Skeletal muscle cell (primary cell): ENCODE measurements around the gene C1orf35.

Experiments used
- DNase-seq: peaks from one replicate; pipeline ENCODE4 v3.0.0-alpha.2; 2010; ENCODE audit warnings: low read depth
- H3K4me3 ChIP-seq: 2 replicates; pipeline ENCODE4 v1.5.1; 2011; ENCODE audit warnings: low read depth, mild to moderate bottlenecking, control low read depth, low read length, moderate library complexity

C1orf35 gene

DNA sequence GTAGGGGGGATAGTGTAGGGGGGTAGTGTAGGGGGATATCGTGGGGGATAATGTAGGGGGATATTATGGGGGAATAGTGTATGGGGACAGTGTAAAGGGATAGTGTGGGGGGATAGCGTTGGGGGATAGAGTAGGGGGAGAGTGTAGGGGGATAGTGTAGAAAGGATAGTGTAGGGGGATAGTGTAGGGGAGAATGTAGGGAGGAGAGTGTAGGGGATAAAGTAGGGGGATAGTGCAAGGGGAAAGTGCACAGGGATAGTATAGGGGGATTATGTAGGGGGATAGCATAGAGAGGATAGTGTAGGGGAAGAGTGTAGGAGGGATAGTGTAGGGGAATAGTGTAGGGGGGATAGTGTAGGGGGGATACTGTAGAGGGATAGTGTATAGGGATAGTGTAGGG is 33.0 kb downstream of the C1orf35 start:
- DNase-seq = no peak
- H3K4me3 ChIP-seq = no peak overlapping the region

GRCh38 chr1:228068359-228068758 is 34.8 kb downstream of the C1orf35 start:
- H3K4me3 ChIP-seq = no peak overlapping the region
- DNase-seq = no peak

- H3K4me3 ChIP-seq = no peak overlapping the region
- DNase-seq = no peak
Observed at GRCh38 chr1:228066891-228067654, 36.1 kb downstream of the C1orf35 start.

GRCh38 chr1:228066416-228066815 is 36.7 kb downstream of the C1orf35 start:
- no peak for DNase-seq
- no peak overlapping the region for H3K4me3 ChIP-seq

DNA sequence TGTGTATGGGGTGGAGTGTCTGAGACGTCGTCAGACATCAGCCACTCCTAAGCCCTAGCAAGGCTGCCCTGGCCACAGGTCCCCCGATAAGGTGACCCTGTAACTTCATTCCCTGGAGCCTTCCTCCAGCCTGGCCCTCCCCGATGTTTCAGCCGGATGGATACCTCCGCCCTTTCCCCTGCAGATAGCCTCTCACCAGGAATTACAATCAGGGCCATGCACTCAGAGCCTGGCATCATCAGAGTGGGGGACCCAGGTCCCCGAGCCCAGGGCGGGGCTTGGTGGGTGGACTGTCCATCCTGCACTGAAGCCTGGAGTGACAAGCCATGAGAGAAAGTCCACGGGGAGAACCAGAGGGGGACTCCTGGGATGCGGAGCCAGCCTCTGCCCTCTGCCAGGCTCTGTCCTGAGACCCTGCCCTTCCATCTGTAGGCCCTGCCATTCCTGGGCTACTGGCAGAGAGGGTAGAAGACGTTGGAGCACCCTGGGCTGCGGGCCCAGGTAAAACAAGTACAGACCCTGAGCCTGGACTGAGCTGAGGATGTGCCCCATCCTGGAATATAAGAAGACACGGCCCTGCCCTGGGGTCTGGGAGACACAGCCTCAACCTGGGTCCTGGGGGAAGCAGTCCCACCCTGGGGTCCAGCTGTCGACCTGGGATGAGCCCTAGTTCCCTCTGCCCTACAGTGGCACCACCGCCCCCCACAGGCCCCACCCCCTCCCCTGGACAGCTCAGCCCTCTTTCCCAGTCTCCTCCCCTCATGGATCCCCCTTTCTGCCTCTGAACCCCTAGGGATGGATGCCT is 37.4 kb downstream of the C1orf35 start:
- no peak for DNase-seq

DNA sequence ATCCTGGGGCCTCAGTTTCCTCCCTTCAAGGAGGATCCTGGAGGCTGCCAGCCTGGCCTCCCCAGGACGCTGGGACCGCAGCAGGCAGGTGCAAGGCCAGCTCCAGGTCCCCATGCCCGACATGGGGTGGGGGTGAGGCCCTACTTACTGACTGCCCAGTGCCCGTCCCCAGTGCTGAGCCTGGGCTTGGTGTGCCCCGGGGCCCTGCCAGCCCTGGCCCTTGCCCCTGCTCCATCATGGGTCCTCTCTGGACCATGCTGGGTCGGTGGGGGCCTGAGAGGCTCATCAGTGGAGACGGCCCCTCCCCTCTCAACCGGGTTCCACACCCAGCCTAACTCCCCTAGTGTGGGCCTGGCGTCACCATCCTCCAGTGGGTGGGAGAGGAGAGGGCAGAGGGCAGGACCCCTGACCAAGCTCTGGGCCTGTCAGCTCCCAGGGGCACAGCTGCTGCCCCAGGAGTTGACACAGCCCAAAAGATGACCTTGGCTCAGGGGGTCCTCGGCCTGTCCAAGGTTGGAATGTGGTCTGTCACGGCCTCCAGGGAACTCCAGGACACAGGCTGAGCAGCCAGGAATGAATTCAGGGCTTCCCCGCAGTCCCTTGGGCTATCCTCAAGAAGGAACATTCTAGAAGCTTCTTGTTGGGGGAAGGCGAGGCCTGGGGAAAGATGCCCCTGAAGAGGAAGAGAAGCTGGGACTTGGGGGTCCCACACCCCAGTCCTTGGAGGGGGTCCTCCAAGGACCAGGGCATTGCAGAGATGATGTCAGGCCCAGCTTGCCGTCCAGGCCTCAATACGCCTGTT is 38.2 kb downstream of the C1orf35 start:
- no peak for DNase-seq
- no peak overlapping the region for H3K4me3 ChIP-seq

More for the DNA sequence above, 37.4 kb downstream of the C1orf35 start:
- H3K4me3 ChIP-seq = no peak overlapping the region

DNA sequence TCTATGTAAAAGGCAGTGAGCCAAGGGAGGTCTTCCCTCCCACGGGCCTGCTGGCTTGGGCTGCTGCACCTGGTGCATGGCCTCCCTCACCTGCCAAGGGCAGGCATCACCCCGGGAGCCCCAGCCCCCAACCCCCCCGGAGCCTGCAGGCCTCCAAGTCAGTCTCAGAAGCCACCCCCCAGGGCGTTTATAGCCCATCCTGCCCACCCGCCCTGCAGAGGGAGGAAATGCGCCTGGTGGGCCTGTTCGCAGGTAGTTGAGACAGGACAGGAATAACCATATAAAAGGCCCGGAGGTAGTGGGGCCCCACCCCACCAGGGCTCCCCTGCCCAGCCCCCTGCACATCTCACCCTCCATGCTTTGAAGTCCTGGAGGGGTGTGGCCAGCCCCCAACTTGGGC is 38.8 kb downstream of the C1orf35 start:
- DNase-seq = no peak

GRCh38 chr1:228063251-228064191 is 39.6 kb downstream of the C1orf35 start:
- no peak overlapping the region for H3K4me3 ChIP-seq
- no peak for DNase-seq

More for the DNA sequence above, 38.8 kb downstream of the C1orf35 start:
- H3K4me3 ChIP-seq = no peak overlapping the region

GRCh38 chr1:228062812-228063211 is 40.3 kb downstream of the C1orf35 start:
- H3K4me3 ChIP-seq = no peak overlapping the region
- no peak for DNase-seq

DNA sequence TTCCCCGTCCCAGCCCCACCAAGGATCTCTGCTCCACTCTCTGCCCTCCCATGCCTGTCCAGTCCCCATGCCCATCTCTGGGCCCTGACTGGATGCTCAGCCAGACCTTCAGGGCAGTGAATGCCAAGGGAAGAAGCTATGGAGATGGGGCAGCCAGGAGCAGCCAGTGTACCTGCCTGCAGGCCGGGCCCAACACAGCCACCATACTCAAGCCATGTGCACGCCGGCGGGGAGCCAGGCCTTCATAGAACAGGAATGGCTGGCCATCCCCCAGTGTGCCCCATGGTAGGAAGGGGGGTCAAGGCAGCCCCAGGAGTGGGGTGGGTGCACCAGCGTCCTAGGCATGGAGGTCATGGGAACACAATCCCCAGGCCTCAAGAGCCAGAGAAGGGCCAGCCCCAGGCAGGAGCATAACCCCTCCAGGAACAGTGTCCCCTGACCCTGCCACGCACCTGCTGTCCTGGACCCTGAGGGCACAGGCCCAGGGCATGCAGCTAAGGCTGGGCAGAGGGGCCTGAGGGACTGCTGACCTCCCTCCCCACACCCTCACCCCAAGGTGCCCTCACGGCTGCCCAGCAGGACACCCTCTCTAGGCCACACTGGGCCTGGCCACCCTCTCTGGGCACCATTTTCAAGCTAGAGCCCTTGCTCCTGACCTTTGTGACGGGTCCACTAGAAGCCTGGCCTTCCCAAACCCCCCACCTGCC is 40.9 kb downstream of the C1orf35 start:
- DNase-seq = no peak
- no peak overlapping the region for H3K4me3 ChIP-seq

DNA sequence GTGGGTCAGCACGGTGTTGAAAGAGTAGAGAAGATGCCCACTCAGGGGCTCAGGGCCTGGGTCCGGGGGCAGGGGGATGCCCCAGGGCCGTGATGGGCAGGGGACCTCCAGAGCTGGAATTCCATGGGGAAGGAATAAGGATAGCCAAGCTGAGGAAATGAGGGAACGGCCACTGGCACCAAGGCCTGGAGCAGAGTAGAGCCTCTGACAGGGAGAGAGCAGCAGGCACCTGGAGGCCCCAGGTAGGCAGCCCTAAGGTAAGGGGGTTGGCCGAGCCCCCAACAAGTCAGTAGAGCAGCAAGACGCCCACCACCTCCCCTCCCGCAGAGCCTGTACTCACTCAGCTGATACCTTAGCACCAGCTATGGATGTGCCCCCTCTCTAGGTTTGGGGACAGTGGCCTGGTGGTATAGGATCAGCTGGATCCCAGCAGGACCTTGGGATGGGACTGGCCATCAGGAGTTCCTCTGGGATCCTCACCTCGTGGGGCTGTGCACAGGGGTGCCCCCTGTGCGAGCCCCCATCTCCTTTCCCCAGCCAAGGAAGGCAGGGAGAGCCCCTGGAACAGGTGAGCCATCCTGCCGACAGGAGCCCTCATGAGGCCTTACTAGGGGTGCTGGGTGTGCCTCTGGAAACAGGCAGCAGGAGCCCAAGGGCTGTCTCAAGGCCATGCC is 41.6 kb downstream of the C1orf35 start:
- H3K4me3 ChIP-seq = no peak overlapping the region
- DNase-seq = no peak

- H3K4me3 ChIP-seq = peak overlapping the region; percentile 34
- no peak for DNase-seq
Observed at GRCh38 chr1:228060458-228061190, 42.5 kb downstream of the C1orf35 start.

DNA sequence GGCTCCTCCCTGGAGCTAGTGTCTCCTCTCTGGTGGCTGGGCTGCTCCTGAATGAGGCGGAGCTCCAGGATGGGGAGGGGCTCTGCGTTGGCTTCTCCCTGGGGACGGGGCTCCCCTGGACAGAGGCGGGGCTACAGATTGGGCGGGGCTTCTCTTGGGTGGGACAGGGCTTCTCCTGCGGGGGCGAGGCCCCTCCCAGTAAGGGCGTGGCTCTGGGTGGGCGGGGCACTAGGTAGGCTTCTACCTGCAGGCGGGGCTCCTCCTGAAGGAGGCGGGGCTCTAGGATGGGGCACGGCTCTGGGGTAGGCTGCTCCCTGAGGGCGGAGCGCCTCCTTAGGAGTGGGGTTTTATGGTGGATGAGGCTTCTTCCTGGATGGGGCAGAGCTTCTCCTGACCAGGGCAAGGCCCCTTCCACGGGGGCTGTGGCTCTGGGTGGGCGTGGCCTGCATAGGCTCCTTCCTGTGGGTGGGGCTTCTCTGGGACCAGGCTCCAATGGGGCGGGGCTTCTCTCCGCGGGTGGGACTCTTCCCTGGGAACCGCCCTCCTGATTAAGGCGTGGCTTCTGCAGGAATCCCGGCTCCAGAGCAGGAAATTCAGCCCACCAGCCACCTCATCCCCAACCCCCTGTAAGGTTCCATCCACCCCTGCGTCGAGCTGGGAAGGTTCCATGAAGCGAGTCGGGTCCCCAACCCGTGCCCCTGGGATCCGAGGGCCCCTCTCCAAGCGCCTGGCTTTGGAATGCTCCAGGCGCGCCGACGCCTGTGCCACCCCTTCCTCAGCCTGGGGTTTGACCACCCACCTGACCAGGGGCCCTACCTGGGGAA is 43.3 kb downstream of the C1orf35 start:
- DNase-seq = no peak
- H3K4me3 ChIP-seq = peak overlapping the region; percentile 34

DNA sequence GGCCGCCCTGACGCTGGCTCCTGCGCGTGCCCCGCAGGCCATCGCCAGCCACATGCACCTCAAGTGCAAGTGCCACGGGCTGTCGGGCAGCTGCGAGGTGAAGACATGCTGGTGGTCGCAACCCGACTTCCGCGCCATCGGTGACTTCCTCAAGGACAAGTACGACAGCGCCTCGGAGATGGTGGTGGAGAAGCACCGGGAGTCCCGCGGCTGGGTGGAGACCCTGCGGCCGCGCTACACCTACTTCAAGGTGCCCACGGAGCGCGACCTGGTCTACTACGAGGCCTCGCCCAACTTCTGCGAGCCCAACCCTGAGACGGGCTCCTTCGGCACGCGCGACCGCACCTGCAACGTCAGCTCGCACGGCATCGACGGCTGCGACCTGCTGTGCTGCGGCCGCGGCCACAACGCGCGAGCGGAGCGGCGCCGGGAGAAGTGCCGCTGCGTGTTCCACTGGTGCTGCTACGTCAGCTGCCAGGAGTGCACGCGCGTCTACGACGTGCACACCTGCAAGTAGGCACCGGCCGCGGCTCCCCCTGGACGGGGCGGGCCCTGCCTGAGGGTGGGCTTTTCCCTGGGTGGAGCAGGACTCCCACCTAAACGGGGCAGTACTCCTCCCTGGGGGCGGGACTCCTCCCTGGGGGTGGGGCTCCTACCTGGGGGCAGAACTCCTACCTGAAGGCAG is 44.0 kb downstream of the C1orf35 start:
- DNase-seq = no peak
- H3K4me3 ChIP-seq = no peak overlapping the region

DNA sequence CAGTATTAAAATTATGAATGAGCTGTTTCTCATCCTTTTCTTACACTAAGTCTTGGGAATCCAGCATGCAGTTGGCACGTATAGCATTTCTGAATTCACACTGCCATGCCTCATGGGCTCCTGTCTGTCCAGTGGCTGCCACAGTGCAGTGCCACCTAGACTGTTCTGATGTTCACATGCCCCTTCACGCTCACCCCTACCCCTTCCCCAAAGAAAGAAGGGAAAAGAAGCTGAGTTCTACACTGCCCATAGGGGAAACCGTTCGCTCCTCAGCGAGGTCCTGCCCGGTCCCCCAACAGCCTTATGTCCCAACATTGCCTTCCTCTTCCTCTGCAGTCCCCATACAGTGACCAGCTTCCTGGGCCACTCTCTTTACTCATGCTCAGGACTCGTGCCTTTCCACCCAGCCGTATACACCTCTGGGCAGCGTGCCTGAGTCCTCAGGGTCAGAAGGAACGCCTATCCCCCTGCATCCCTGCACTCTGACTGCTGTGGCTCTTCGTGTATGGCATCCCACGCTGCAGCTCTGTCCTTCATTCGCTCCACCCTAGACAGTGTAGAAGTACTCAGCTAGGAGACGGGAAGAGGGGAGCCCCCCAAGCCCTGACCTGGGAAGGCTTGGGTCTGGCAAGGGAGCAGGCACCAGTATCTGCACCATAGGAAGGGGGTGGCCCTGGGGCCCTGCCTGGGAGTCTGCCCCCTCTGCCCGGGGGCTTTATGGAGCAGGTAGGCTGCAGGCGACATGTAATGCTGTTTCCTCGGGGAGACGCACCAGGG is 44.8 kb downstream of the C1orf35 start:
- no peak for DNase-seq

More for the DNA sequence above, 44.8 kb downstream of the C1orf35 start:
- no peak overlapping the region for H3K4me3 ChIP-seq
